Measurements from ENCODE around the gene SMIM29.

Gene SMIM29

GRCh38 chr6:34239893-34240292, 8.9 kb downstream of the SMIM29 start:
- DNase-seq, result no peak

- DNase-seq, result no peak
Measured at GRCh38 chr6:34239500-34239825, 9.3 kb downstream of the SMIM29 start.

- no peak for DNase-seq
Measured at GRCh38 chr6:34238585-34239499, 10.0 kb downstream of the SMIM29 start.

GRCh38 chr6:34237722-34238584, 10.9 kb downstream of the SMIM29 start:
- no peak for DNase-seq

GRCh38 chr6:34237316-34237721, 11.5 kb downstream of the SMIM29 start:
- no peak for DNase-seq

GRCh38 chr6:34236443-34237315, 12.1 kb downstream of the SMIM29 start, which contains the start of gene HMGA1:
TSS of gene HMGA1 (plus strand) at chr6:34236873. CDS start at chr6:34240781, 3,908 bp downstream.
- peak; percentile 74 for DNase-seq

GRCh38 chr6:34236131-34236442, 12.7 kb downstream of the SMIM29 start:
- no peak for DNase-seq

- no peak for DNase-seq
Measured at GRCh38 chr6:34235307-34236130, 13.3 kb downstream of the SMIM29 start.

- DNase-seq, result no peak
Measured at GRCh38 chr6:34234667-34235306, 14.0 kb downstream of the SMIM29 start.

GRCh38 chr6:34233867-34234266, 14.9 kb downstream of the SMIM29 start:
- no peak for DNase-seq

- DNase-seq, result no peak
Measured at GRCh38 chr6:34232901-34233300, 15.9 kb downstream of the SMIM29 start.

GRCh38 chr6:34231566-34232336, 17.1 kb downstream of the SMIM29 start:
- DNase-seq, result no peak

- DNase-seq, result no peak
Measured at GRCh38 chr6:34230653-34231371, 18.0 kb downstream of the SMIM29 start.

- DNase-seq, result no peak
Measured at GRCh38 chr6:34229877-34230276, 18.9 kb downstream of the SMIM29 start.

GRCh38 chr6:34227761-34228421, 20.9 kb downstream of the SMIM29 start:
- no peak for DNase-seq

- DNase-seq, result no peak
Measured at GRCh38 chr6:34226731-34227586, 21.8 kb downstream of the SMIM29 start.

- no peak for DNase-seq
Measured at GRCh38 chr6:34226066-34226465, 22.7 kb downstream of the SMIM29 start.

GRCh38 chr6:34225551-34225950, 23.3 kb downstream of the SMIM29 start:
- DNase-seq, result no peak
